AG09319 (cell line): ENCODE results near the gene SRGAP3.

Source experiments
- DNase-seq: peaks from one replicate; pipeline ENCODE4 v3.0.0-alpha.2; 2010; ENCODE audit warnings: low read depth; ENCODE audit errors: extremely low read depth
- TF ChIP-seq, protein P1 (sequence below): IDR thresholded peaks from 2 replicates; pipeline ENCODE4 v1.5.1; 2011; ENCODE audit warnings: low read depth, mild to moderate bottlenecking, inconsistent platforms, low read length, moderate library complexity

SRGAP3 gene

DNA sequence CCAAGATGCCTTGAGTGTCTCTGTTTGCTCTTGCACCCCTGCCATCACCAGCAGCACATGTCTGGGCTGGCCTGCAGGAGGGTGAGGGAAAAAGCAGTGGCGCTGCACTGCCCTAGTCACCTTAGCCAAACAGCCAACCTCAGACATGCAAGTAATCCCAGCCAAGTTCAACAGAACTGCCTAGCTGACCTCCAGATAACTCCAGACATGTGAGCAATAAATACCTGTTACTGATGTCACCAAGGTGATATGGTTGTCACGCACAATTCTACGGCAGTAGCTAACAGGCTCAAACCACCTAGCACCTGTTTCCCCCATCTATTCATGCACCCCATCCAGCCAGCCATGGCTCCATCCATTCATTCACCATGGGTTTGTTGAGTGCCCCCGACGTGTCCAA, 99.9 kb downstream of the SRGAP3 start:
- DNase-seq: no peak

DNA sequence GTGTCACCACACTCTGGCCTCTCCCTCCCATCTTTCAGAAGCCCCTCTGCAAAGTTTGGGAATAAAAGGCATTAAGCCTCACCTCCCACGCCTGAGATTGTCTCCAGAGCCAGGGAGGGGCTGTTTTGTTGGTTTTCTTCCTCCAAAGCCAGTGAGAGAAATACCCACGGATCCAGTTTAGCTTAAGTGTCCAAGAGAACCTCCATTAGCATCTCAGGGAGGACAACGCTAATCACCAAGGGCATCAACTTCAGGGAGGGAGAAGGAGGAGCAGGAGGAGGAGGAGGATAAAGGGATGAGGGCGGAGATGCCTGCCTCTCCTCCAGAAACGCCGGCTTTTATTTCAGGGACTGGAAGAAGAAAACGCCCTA, 101.6 kb downstream of the SRGAP3 start:
- DNase-seq: no peak
- TF ChIP-seq, protein P1, sequence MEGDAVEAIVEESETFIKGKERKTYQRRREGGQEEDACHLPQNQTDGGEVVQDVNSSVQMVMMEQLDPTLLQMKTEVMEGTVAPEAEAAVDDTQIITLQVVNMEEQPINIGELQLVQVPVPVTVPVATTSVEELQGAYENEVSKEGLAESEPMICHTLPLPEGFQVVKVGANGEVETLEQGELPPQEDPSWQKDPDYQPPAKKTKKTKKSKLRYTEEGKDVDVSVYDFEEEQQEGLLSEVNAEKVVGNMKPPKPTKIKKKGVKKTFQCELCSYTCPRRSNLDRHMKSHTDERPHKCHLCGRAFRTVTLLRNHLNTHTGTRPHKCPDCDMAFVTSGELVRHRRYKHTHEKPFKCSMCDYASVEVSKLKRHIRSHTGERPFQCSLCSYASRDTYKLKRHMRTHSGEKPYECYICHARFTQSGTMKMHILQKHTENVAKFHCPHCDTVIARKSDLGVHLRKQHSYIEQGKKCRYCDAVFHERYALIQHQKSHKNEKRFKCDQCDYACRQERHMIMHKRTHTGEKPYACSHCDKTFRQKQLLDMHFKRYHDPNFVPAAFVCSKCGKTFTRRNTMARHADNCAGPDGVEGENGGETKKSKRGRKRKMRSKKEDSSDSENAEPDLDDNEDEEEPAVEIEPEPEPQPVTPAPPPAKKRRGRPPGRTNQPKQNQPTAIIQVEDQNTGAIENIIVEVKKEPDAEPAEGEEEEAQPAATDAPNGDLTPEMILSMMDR: no peak

More for the DNA sequence above, 99.9 kb downstream of the SRGAP3 start:
- TF ChIP-seq, protein P1: no peak

DNA sequence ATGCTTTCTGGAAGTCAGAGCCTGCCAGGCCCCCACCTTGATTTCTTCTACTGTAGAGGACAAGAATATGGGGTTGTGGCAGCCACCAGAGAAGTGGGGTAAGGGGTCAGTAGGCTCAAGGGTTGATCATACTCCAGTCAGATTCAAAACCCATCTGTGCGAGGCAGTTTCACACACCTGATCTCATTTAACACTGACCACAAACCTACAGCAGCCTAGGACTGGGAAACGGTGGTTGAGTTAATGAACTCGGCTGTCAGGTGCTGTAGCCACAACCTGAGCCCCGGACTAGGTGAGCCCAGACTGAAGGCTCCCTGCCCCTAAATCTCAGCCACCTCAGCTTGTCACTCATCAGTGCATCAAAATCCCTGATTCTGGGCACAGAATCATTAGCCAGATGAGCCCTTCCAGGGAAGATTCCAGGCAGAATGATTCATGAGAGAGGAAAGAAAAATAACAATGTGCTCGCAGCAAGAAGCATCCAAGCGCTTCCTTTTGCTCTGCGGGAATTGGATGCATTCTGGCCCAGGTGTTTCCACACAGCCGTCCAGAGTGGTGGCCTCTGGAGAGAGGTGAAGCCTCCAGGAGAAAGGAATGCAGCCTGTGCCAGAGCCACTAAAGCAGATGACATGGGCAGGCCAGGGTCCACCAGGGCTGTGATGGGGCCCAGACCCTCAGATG, 102.1 kb downstream of the SRGAP3 start:
- TF ChIP-seq, protein P1: no peak
- no peak for DNase-seq

DNA sequence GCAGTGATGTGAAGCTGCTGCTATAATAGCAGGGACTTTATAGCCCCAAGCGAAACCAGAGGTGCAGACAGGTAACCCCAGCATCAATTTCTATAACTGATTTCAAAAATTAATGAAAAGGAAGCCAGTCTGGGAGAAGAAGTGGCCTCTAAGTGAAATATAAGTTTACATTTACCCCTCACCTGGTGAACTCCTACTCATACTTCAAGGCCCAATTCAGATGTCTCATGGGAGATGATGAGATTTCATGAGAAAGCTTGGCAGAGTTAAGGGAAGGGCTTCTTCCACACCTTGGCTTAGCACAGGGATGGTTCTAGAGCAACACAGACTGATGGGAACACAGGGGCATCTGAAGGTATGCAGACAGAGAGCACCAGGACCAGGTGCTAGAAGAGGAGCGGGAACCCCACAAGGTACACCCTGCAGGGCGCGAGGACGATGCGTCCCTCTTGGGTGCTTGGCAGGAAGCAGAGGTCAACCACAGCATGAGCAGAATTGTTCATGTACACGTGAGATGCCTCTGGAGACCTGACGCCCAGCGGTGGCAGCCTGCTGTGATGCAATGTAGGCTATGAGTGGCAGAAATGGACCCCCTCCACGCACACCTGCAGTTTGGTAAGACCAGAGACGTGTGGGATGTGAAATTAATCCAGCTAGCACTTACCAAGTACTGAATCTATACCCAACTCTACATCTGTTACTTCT, 102.9 kb downstream of the SRGAP3 start:
- DNase-seq: no peak
- TF ChIP-seq, protein P1: no peak

DNA sequence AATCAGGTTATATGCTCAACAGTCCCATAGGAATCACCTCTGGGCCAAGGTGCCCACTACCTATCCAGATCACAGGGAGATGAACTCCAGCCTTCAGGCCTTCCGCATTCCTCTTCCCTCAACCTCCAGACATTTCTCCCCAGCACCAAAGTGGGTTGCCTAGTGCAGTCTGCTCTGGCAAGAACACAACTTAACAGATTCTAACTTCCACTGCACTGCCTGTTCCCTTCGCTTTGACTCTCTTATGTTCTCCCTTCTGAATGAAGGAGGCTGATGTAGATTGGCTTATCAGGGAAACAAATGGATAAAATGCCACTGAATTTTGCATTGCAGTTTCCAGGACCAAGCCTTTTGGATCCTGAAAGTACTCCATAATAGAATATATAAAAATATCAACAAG, 106.3 kb downstream of the SRGAP3 start:
- TF ChIP-seq, protein P1: no peak
- no peak for DNase-seq

DNA sequence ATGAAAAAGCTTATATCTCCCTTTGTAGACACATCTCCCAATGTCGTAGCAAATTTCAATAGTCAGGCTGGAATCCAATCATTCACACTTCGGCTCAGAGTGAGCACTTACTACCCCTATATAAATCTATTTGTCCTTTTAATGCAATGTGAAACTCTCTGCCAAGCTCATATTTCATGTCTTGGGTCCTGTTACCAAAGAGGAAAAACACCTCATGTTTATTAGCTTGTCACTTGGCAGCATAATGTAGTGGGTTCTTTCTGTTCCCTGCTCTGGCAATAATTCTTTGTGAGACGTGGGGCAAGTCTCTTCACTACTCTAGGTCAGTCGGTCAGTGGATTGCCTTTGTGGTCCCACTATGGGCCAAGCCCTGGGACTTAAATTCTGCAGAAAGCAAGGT, 107.1 kb downstream of the SRGAP3 start:
- no peak for DNase-seq
- TF ChIP-seq, protein P1: no peak

DNA sequence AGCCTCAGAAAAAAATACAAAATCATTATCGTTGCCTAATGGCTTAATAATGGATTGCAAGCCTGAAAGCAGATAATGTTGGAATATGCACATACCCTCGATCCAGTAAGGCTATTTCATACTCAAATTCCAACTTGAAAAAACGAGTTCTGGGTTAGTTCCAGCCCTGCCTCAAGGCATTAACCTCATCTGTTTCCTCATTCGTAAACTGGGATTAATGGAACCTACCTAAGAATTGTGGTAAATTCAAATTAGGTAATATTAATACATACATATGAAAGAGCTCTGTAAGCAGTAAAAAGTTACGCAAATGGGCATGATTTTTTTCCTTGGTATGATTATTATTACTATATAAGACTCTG, 107.5 kb downstream of the SRGAP3 start:
- DNase-seq: no peak
- TF ChIP-seq, protein P1: no peak
